Stimulated activated CD4-positive, alpha-beta T cell treated with anti-CD3 and anti-CD28 coated beads, TNF-alpha, amount 100 ng/mL, for 24 hours (primary cell): ENCODE measurements around the gene GRAP2.
A peak's percentile ranks its signal among the peaks of the same experiment; 100 is the strongest.
"Not testable (repeated sequence)": the region's sequence is repeated elsewhere in the genome, so short reads cannot be mapped to it uniquely, and the experiment has no call there.

Experiments used
- DNase-seq, 3 experiments: peaks; one replicate each; pipeline ENCODE4 v3.0.0-alpha.2; 2020; ENCODE audit warnings: low read depth in 3 of 3

Gene GRAP2

DNA sequence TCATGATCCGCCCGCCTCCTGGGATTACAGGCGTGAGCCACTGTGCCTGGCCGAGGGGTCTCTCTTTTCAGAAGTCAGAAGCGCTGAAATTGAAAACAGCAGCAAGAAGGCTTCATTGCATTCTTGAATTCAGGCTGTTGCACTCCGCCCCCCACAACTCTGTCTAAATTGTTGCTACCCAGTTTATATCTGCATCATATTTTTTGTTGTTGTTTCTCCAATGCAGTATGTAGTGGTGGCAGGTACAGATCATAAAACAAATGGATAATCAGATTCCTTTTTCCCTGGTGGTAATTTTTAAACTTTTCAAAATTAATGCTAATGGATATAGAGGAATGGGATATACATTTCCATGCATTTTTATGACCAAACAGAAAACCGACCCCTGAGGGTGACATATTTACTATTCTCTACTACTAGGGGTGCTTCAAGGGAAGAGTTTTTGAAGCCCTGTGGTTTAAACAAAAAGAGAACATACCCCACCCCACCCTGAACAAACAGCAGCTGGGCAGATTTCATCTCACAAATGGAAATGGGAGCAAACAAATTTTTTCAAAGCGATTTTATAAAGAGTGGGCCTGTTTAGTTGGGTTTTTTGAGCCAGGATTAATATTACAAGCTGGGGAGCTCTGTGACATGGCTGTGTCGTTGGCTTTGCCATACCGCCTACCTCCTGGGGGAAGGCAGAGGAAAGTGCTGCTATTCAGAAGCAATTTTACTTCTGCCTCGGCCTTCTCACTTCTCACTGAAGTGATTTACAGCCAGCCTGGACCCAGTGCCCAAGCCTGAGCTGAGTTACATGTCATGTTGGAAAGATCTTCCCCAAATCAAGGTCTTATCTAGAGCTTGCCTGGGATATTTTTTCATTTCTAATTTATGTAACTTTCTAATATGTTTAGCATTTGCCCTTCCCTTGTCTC lies 43.3 kb downstream of the GRAP2 start:
- no peak for DNase-seq

DNA sequence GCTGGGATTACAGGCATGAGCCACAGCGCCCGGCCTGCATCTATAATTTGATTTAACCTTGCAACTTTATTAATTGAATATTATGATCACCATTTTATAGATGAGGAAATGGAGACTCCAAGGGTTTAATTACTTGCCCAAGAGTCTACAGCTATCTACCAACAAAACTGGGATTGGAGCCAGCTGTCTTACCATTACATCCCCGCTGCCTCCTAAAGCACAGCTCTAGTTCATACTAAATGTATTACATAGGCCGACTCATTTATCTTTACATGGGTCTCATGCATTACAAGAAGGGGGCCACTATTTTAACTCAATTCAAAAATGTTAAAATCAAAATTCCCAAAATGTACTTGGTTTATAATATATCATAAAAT lies 45.2 kb downstream of the GRAP2 start:
- no peak for DNase-seq

DNA sequence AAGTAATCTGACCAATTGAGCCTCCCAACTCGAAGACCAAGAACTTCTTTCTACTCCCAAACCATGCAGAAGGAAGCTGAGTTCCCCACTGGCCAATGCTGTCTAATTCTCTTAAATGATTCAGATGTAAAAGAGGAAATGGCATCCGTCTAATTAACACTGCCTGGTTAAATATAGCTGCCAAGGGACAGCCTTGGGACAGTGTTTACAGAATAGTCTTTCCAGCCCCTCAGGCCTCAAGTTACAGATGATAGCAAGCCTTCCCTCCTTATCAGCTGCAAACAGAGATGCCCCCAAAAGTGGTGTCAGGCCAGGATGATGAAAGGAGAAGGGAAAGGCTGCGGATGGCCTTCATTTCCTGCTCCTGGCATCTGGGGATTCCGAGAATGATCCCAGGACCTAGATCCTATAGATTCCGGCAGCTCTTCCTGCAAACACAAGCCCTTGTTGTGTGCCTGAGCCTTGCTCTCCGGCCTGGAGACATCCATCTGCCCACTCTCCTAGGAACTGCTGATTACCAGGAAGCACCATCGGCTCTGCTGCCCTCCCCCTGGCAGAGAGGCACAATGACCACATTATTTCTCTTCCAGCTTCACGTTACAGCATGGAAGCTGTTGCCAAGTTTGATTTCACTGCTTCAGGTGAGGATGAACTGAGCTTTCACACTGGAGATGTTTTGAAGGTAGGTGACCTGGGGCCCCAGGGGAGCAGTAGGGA lies 45.8 kb downstream of the GRAP2 start:
- DNase-seq: no peak

DNA sequence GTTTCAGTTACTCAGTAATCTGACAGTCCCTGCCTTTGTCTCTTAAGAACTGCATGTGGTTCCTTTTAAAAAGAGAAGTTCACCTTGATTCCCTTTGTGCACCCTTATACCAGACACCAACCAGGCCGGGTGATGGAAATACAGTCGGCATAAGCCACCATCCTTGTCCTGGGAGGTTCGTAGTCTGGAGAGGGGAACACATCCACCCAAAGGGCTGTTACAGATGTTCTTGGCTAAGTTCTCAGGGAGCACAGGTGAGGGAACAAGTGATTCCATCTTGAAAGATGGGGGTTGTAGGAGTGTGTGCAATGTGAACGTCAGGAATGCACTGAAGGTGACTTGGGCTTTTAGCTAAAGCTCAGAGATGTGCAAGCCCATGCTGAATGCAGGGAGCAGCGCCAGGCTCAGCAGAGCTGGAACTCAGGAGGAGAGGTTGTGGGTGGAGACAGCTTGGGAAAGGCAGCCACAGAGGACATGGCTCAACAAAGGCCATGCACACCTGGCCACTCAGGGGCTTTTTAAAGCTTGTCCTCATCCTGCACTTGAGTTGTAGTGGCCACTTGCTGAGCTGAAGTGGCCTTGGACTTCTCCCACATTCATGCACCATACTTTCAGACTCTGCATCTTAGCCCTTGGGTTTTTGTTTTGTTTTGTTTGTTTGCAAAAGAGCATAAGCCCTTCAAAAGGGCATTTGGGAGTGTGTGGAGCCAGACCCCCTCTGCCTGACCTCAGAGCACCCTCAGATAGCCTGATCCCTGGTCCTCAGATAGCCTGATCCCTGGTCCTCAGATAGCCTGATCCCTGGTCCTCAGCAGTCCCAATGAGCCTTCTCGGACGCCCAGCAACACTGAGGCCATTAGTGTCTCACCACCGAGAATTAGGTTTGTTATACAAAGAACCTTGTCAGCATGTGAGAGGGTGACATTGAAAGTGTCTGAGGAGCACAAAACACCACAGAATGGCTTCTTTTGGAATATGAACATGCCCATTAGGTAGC lies 46.6 kb downstream of the GRAP2 start:
- no peak for DNase-seq

DNA sequence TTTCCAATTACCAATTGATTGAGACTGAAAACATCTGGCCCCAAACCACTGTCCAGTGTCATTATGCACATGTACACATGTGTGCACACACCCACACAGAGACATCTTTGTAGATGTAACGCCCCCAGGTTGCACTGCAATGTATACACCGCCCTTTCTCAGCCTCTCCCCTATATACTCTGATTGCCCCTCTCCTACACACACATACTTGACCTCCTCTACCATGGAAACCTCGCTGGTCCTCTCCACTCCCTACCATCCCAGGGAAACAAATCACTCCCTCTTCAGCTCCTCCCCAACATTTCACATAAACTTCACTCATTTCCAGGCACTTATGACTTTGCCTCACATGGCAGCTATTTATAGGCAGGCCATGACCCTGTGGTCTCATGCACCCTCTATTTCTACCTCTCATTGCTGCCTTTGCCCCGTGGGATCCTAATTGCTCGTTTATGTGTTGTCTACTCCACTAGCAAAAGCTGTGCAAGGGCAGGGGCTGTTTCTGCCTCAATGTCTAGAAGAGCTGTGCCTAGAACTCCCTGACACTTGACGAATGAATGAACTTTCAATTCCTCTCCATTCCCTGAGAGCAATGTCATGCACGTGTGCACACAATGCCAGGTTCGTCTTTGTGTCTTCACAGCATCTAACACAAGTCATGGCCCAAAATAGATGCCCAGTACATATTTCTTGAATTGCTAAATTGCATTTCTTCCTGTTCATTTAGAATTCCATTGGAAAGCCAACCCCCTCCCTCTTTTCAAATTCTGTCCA lies 49.3 kb downstream of the GRAP2 start:
- DNase-seq: no peak

DNA sequence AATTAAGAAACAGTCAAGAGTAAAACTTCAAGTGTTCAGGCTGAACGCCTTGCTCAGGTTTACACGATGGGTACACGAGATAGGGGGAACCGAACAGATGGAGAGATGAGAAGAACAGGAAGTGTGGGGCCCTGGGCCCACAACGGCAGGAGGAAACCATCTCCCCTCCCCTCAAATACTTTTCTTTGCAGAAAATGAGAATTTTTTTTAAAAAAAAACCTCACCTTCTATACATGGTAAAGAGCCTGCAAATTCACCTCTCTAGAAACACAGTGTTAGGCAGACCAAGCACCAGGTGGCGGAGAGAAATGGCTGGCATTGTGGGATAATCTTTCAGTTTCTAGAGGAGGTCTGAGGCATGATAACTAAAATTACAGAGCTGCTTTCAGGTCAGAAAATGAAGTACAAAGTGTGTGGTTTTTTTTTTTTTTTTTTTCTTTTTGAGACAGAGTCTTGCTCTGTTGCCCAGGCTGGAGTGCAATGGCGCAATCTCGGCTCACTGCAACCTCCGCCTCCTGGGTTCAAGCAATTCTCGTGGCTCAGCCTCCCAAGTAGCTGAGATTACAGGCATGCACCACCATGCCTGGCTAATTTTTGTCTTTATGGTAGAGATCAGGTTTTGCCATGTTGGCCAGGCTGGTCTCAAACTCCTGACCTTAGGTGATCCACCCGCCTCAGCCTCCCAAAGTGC lies 50.9 kb downstream of the GRAP2 start:
- DNase-seq: not testable (repeated sequence)

DNA sequence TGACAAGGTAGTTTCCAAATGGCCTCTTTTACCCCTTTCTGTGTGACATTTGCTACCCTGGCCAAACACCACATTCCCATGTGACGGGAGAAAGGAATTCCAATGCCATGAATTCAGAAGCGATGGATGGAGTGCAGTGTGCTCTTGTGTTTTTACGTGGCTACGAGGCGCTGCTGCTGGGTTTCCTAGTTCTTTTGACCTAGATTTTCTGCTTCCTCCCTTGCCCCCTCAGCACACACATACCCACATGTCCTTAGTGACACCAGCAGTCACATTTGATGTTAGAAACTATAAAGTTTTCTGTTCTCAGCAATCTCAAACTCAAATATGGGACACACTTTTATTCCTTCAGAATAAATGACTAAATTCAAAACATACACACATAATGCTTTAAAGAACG lies 51.5 kb downstream of the GRAP2 start:
- DNase-seq: no peak

DNA sequence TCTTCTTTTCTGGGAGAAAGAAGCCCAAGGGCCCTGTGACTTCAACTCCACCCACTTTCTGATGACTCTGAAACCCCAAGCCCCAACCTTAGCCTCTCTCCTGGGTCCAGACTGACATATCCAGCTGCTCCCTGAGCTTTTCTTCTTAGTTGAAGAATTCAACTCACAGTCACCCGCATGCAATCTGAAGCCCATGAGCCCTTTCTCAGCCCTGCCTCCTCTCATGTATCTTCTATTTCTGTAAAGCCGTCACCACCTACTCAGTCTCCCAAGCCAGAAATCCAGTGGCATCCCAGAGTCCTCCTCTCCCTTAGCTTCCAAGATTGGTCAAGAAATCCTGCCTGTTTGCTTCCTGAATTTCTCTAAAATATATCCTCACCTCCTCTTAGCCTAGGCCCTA lies 52.2 kb downstream of the GRAP2 start:
- no peak for DNase-seq

DNA sequence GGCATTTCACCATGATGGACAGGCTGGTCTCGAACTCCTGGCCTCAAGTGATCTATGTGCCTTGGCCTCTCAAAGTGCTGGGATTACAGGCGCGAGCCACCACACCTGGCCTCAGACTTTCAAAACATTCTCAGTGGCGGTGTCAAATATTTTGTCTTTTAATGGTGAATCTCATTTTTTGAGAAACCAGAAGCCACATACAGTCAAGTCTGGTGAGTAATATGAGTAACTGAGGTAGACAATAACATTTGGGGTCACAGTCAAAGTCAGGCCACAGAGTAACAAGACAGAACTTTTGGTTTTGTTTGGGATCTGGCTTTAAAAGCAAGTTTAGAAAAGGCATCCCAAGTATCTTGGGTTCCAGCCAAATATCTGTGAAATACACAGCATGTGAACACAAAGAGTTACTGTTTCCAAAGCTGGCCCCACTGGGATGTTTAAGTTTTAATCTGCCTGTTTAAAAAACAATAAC lies 53.7 kb downstream of the GRAP2 start:
- DNase-seq: no peak

DNA sequence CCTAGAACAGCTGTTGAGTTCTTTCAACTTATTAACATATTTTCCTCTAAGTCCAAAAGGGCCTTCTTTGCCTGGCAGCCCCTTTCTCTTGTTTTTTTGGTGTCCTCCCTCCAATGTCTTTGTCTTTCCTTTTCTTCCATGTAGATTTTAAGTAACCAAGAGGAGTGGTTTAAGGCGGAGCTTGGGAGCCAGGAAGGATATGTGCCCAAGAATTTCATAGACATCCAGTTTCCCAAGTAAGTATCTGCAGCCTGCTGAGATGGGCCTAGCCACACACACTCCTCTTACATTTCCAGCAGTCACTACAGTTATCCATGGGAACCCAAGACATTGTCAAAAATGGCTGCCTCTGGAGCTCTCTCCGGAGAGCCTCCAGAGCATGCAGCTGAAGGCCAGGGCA lies 54.8 kb downstream of the GRAP2 start:
- DNase-seq: no peak

DNA sequence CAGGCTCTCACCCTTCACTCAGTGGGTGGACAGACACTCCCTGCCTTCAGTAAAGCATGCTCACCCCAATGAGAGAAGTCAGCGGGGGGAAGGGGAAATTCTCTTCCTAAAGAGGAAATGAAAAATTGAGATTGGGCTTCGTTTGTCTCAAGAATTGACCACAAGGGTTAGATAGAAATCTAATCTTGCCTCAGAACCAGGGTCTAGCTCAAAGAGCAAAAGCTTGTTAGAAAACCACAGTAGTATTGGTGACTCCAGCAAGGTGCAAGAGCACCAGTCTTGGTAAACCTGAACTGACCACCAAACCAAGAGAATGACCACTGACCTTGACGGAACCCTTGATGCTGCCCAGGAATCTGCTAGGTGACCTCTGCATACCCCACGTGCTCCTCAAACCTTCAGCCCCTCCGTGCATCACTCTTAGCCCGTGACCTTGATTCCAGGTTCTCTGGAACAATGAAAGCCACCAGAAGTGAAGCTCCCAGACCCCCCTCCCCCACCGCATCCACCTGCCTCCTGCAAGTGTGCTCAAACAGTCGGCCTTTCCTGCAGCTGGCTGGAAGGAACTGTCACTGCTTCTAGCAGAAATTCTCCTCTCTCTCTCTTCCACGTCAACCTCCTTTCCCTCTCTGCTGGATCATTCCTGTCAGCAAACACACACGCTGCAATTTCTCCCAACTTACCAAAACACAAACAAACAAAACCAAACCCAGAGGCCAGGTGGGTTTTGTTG lies 56.2 kb downstream of the GRAP2 start:
- DNase-seq: no peak

DNA sequence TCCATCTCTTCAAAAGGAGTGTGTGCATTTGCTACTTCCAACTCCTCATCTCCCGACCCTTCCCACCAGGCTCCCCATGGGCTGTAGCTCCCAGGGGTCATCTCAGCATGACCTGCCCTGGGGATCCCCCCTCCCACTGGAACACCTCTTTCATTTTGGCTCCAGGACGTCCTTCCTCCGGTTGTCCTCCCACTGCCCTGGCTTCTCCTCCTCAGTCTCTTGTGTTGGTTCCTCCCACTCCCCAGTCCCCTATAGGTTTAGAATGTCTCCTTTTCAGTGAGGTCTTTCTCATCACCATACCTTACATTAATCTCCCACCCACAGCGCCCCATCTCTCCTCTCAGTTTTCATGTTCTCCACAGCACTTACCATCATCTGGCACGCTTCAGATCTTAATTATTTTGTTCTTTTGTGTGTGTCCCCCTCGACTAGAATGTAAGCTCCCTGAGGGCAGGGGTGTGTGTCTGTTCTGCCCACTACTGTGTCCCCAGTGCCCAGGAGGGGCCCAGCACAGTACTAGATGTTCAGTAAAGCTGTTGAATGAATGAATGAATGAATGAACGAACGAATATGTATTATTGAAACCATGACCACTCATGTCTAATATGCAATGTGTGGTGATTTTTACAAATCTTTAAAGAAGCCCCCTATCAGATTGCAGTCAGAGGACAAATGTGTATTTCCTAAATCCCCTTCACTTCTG lies 57.3 kb downstream of the GRAP2 start:
- DNase-seq: no peak

DNA sequence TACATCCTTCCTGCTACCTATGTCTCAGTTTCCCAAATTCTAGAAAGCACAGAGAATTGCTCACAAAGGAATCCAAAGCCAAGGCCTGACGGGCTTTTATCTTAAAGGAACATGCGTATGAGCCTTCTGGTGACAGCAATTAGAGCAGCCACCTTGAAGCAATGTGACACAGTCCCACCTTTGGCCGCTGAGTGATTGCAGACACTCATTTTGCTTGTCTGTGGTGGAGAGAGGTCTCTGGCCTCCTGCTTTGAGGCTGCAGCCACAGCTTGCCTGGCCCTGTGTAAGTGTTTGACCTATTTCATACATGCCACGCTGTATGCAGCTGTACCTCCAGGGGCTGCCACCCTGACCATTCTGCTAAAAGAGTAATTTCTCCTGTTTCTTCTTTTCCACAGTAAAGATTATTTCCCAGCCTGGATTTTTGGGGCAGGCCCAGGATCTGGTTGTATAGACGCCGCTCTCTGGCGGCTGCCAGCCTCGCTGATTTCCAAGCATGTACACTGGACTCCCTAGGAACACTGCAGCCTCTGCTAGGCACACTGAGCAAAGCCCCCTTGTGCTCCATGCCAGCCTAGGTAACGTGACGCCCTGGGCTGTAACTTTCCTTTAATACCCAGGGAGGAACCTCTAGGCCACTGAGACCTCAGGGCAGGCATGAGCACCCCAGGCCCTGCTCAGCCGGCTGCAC lies 58.2 kb downstream of the GRAP2 start:
- DNase-seq: no peak

DNA sequence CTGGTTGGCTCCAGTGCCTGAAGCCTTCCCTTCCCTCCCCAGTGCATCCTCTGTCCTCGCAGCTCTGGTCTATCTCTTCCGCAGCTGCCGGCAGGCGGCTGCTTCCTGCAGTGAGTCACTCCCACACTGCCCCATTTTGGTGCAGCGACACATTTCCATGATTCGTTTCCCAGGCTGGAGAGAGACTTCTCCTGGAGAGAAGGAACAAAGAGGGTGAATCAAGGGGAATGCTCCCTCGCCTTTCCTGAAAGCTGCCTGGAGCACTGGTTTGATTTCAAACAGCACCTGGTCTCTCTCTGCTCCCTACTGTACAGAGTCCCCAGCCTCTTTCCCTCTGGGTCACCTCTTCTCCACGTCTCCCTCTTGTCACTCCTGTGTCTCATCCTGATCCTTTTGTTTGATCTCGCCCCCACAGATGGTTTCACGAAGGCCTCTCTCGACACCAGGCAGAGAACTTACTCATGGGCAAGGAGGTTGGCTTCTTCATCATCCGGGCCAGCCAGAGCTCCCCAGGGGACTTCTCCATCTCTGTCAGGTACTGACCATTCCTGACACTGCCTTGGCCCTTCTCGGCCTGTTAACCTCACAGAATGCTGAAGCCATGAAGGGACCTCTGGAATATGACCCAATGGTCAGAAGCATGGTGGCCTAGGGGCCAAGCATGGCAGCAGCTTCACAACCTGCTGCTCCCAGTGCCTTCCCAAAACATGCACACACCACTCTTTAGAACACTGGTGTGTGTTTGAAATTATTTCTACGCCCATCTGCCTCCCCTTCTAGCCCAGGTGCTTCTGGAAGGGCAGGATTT lies 59.0 kb downstream of the GRAP2 start, which contains the start of gene TMA7B:
TMA7B (plus strand) TSS at position 758 of the 808 bp plus-strand sequence. CDS start 3,978 bp downstream, outside the sequence.
- peak in 1 of 3 experiments; percentile 31 for DNase-seq

DNA sequence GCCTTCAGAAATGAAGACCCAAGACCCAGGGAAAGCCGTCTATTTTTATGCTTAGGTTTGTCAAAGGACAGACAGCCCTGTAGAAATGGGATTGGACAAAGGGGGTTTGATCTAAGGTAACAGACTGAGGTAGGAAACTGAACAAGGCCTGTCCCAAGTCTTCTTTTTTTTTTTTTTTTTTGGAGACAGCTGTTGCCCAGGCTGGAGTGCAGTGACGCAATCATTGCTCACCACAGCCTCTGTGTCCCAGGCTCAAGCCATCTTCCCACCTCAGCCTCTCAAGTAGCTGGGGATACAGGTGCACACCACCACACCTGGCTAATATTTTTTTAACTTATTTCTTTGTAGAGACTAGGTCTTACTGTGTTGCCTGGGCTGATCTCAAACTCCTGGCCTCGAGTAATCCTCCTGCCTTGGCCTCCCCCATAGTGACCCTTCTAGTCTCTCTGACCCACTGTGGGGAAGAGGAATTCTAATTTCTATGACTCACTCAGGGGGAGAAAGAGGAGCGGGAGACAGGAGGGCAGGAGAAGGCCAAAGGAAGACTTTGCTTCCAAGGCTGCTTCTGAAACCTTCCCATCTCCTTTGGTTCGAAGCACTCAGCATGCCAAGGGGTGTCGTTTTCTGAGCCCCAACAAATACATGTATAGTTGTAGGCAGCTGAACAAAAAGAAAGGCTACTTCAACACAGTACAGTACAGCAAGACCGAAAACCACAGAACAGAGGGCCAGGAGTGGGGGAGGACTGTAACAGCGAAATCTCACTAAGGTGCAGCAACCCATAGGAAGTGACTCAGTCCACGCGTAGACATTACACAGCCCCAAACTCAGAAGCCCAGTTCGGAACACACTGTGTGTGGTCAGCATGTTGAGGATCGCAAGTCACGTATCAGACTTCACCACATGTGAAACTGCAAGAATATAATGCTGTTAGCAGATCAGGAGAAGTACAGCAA lies 60.2 kb downstream of the GRAP2 start:
- DNase-seq: peak in 2 of 3 experiments; percentile 55 to 72

DNA sequence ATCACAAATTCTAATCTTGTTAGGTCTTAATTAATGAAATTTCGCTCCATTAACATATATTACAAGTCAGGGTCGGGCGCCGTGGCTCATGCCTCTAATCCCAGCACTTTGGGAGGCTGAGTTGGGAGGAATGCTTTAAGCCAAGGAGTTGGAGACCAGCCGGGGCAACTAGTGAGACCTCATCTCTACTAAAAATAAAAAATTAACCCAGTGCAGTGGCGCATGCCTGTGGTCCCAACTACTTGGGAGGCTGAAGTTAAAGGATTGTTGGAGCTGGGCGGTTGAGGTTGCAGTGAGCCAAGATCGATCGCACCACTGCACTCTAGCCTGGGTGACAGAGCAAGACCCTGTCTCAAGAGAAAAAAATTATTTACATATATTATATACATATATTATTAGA lies 61.2 kb downstream of the GRAP2 start:
- DNase-seq: no peak
